ENCODE measurements around the gene SURF2. TPM values are rescaled to one million over a fixed set of nuclear protein-coding genes. Genes with fewer than 3 reads are reported as not detected.

The SURF2 gene
- total and polyA plus RNA-seq, 2 donors (not counting 3 experiments of a cell fraction or from before 2014, with no cell fraction given) = 10.6 to 14.2 TPM

DNA sequence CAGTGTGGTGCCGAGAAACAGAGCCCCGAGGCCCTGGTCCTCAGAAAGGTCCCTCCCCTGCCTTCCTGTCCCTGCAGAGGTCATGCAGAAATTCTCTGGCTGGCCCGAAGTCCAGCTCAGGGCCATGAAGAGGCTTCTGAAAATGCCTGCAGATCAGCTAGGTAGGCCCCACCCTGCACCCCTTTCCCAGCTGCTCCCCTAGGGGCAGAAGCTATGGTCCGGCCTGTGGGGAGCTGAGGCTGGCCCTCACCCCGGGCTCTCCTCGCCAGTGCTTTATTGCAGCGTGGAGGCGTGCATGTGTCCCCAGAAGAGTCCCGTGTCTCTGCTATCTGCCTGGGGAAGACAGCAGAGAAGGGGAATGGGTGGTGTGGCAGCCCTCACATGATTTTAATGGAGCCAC, 41.5 kb downstream of the SURF2 start:
- intact Hi-C loops (cut with micrococcal nuclease) = loop anchor here (2.0 kb wide), 2 partner anchors 21 to 89 kb away; partner anchors contain the start of genes STKLD1 and SURF4
- Histone ChIP-seq H3K79me2 (ENCODE audit: control insufficient read depth, insufficient read depth, low read length) (no peaks in the 10 kb centered on the region), H3K27me3 (ENCODE audit: control insufficient read depth in 2 of 2, insufficient read depth in 2 of 2, low read length in 2 of 2) (peaks cover 0 to 3% of the 10 kb centered on the region in 2 experiments), H3K4me2 (ENCODE audit: insufficient read depth, low read length) (no peak overlapping the region), H3K36me3 (ENCODE audit: control insufficient read depth in 2 of 2, extremely low read depth in 1 of 2, insufficient read depth in 2 of 2, low read length in 2 of 2) (peaks cover 0 to 2% of the 10 kb centered on the region in 2 experiments), H3K9me1 (replicated peaks; ENCODE audit: control insufficient read depth, extremely low read depth, insufficient read depth, low read length) (no peaks in the 10 kb centered on the region), H4K20me1 (replicated peaks; ENCODE audit: control insufficient read depth, extremely low read depth, insufficient read depth, low read length) (no peaks in the 10 kb centered on the region), H3K9ac (replicated peaks; ENCODE audit: extremely low read depth, insufficient read depth, low read length) (no peak overlapping the region), H3K4me1 (ENCODE audit: control insufficient read depth, extremely low read depth, insufficient read depth, low read length) (no peaks in the 10 kb centered on the region), H3K27ac (ENCODE audit: insufficient read depth, low read depth, low read length) (no peak overlapping the region), H2AFZ (ENCODE audit: low read depth, low read length) (no peak overlapping the region), H3K4me3 (replicated peaks in 1 of 3; ENCODE audit: insufficient read depth in 1 of 3, low read depth in 1 of 3, low read length in 3 of 3) (no peak overlapping the region), H3K9me3 (replicated peaks; ENCODE audit: control insufficient read depth, insufficient read depth, low read length) (no peaks in the 10 kb centered on the region)
- TF ChIP-seq POLR2A (IDR thresholded peaks at IDR 0.05; ENCODE audit: low read depth, low read length) = no peak
- TF ChIP-seq CTCF (IDR thresholded peaks at IDR 0.05; ENCODE audit: extremely low read depth in 1 of 2, insufficient read depth in 1 of 2, low read depth in 1 of 2, low read length in 2 of 2) = no peak
- TF ChIP-seq MYC (IDR thresholded peaks at IDR 0.05; ENCODE audit: low read depth, low read length) = no peak
- no peak for TF ChIP-seq JUN (IDR thresholded peaks at IDR 0.05; ENCODE audit: borderline replicate concordance, insufficient read depth, insufficient read length, low read depth)
- no TSS peak for BruUV-seq (replicated peaks)
- dilution Hi-C loops (cut with MboI; ENCODE audit: extremely low pct_ligation_motif_present, low sequenced_read_pairs) = no loop called here
- FAIRE-seq = no peak
- CTCF ChIA-PET = interaction anchor here (1.0 kb wide), 1 partner anchor 89 kb away, joined by 4 read pairs; no protein-coding TSS in a partner anchor
- POLR2A ChIA-PET = no interaction called here
- DNase-seq (ENCODE audit: low read depth, low spot score) = no peak

DNA sequence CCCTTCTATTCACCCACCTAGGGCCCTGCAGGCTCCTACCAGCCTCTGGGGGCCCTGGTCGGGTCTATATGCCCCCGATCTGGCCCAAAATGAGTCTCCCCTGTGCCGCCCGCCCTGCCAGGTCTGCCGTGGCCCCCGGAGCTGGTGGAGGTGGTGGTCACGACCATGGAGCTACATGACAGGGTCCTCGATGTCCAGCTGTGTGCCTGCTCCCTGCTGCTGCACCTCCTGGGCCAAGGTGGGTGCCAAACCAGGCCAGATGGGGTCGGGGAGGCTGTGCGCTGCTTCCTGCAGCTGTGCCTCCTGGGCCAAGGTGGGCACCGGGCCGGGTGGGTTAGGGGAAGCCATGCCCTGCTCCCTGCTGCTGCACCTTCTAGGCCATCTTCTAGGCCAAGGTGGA, 43.9 kb downstream of the SURF2 start:
- intact Hi-C loops (cut with micrococcal nuclease) = no loop called here
- dilution Hi-C loops (cut with MboI; ENCODE audit: extremely low pct_ligation_motif_present, low sequenced_read_pairs) = no loop called here
- POLR2A ChIA-PET = no interaction called here

More for the DNA sequence above, 43.9 kb downstream of the SURF2 start:
- Histone ChIP-seq H3K27ac (ENCODE audit: insufficient read depth, low read depth, low read length) (no peak overlapping the region), H3K4me2 (ENCODE audit: insufficient read depth, low read length) (no peak overlapping the region), H3K79me2 (ENCODE audit: control insufficient read depth, insufficient read depth, low read length) (no peaks in the 10 kb centered on the region), H3K9me1 (replicated peaks; ENCODE audit: control insufficient read depth, extremely low read depth, insufficient read depth, low read length) (no peaks in the 10 kb centered on the region), H3K9me3 (replicated peaks; ENCODE audit: control insufficient read depth, insufficient read depth, low read length) (no peaks in the 10 kb centered on the region), H3K9ac (replicated peaks; ENCODE audit: extremely low read depth, insufficient read depth, low read length) (no peak overlapping the region), H3K4me1 (ENCODE audit: control insufficient read depth, extremely low read depth, insufficient read depth, low read length) (no peaks in the 10 kb centered on the region), H3K27me3 (ENCODE audit: control insufficient read depth in 2 of 2, insufficient read depth in 2 of 2, low read length in 2 of 2) (peaks cover 0 to 3% of the 10 kb centered on the region in 2 experiments), H3K36me3 (ENCODE audit: control insufficient read depth in 2 of 2, extremely low read depth in 1 of 2, insufficient read depth in 2 of 2, low read length in 2 of 2) (peaks cover 0 to 12% of the 10 kb centered on the region in 2 experiments), H3K4me3 (replicated peaks in 1 of 3; ENCODE audit: insufficient read depth in 1 of 3, low read depth in 1 of 3, low read length in 3 of 3) (no peak overlapping the region), H2AFZ (ENCODE audit: low read depth, low read length) (no peak overlapping the region), H4K20me1 (replicated peaks; ENCODE audit: control insufficient read depth, extremely low read depth, insufficient read depth, low read length) (no peaks in the 10 kb centered on the region)
- BruUV-seq (replicated peaks) = no TSS peak
- no peak for FAIRE-seq
- TF ChIP-seq POLR2A (IDR thresholded peaks at IDR 0.05; ENCODE audit: low read depth, low read length) (no peak), POLR2AphosphoS5 (IDR thresholded peaks at IDR 0.05; ENCODE audit: insufficient read depth, low read depth, low read length) (no peak), MAX (IDR thresholded peaks at IDR 0.05; ENCODE audit: insufficient read depth, insufficient read length) (no peak), GATA2 (IDR thresholded peaks at IDR 0.05; ENCODE audit: insufficient read depth, insufficient read length, low read depth, low read length) (no peak), EZH2 (IDR thresholded peaks at IDR 0.05; ENCODE audit: borderline replicate concordance, low read depth, low read length, severe bottlenecking) (no peak), JUN (IDR thresholded peaks at IDR 0.05; ENCODE audit: borderline replicate concordance, insufficient read depth, insufficient read length, low read depth) (no peak), MYC (IDR thresholded peaks at IDR 0.05; ENCODE audit: low read depth, low read length) (no peak), FOS (IDR thresholded peaks at IDR 0.05; ENCODE audit: borderline replicate concordance, insufficient read depth, low read length) (no peak), CTCF (IDR thresholded peaks at IDR 0.05; ENCODE audit: extremely low read depth in 1 of 2, insufficient read depth in 1 of 2, low read depth in 1 of 2, low read length in 2 of 2) (no peak)
- CTCF ChIA-PET = no interaction called here
- no peak for DNase-seq (ENCODE audit: low read depth, low spot score)
